Caco-2 (cell line): ENCODE results near the gene GPSM3. TPM values are rescaled to one million over a fixed set of nuclear protein-coding genes. Genes with fewer than 3 reads are reported as not detected.

Experiments used
- BruUV-seq: library from RNA; stranded (reverse); fragments of 400-500 nt; replicated peaks from 2 replicates; lab custom pipeline; 2021; lab: Mats Ljungman, UMichigan
- CTCF ChIA-PET: fragments of 300-600 bp; sonication (Branson Sonifier 250); formaldehyde crosslinking; loops from one replicate; lab custom pipeline; 2022; ENCODE audit warnings: antibody characterized with exemption; lab: Charles Lee
- POLR2A ChIA-PET: fragments of 300-600 bp; sonication (Branson Sonifier 250); formaldehyde crosslinking; loops from one replicate; lab custom pipeline; 2022; ENCODE audit warnings: antibody characterized with exemption; lab: Charles Lee
- DNase-seq, 2 experiments: peaks; one replicate each; pipeline versions ENCODE4 v3.0.0 to v3.0.0-alpha.2; 2020 to 2022
- H3K27me3 ChIP-seq: replicated peaks from 2 replicates; pipeline ENCODE4 v1.6.0; 2011; ENCODE audit warnings: low read length; ENCODE audit not compliant: control insufficient read depth, insufficient read depth
- H3K36me3 ChIP-seq: 2 replicates; pipeline ENCODE4 v1.5.1; 2011; ENCODE audit warnings: low read length; ENCODE audit not compliant: control insufficient read depth, insufficient read depth
- H3K4me1 ChIP-seq: fragments of 250-450 bp; sonication (Bioruptor Pico); 2 replicates; pipeline ENCODE4 v1.5.1; 2020; ENCODE audit warnings: mild to moderate bottlenecking
- H3K4me3 ChIP-seq: 2 replicates; pipeline ENCODE4 v1.5.1; 2011; ENCODE audit warnings: low read depth, mild to moderate bottlenecking, control low read depth, low read length
- H3K9me3 ChIP-seq: fragments of 250-450 bp; sonication (Bioruptor Pico); 2 replicates; pipeline ENCODE4 v1.5.1; 2020; ENCODE audit warnings: mild to moderate bottlenecking, moderate library complexity
- H3K27ac Mint-ChIP-seq: one replicate; pipeline ENCODE4 v1.8.0; 2022; ENCODE audit warnings: mixed read lengths; ENCODE audit not compliant: unreplicated experiment
- H3K27me3 Mint-ChIP-seq: one replicate; pipeline ENCODE4 v1.8.0; 2022; ENCODE audit warnings: mixed read lengths; ENCODE audit not compliant: insufficient read depth, unreplicated experiment
- H3K36me3 Mint-ChIP-seq: one replicate; pipeline ENCODE4 v1.8.0; 2022; ENCODE audit warnings: mild to moderate bottlenecking, mixed read lengths; ENCODE audit not compliant: insufficient read depth, unreplicated experiment
- H3K4me1 Mint-ChIP-seq: one replicate; pipeline ENCODE4 v1.8.0; 2022; ENCODE audit warnings: low read depth, mixed read lengths; ENCODE audit not compliant: unreplicated experiment
- H3K4me3 Mint-ChIP-seq: one replicate; pipeline ENCODE4 v1.8.0; 2022; ENCODE audit warnings: mild to moderate bottlenecking, moderate library complexity, mixed read lengths; ENCODE audit not compliant: unreplicated experiment
- H3K9me3 Mint-ChIP-seq: one replicate; pipeline ENCODE4 v1.8.0; 2022; ENCODE audit warnings: mixed read lengths; ENCODE audit not compliant: unreplicated experiment
- intact Hi-C: fragments of 100-400 bp; cut with micrococcal nuclease; formaldehyde crosslinking; loops from one replicate; pipeline ENCODE4 v1.10.0; 2022; ENCODE audit not compliant: unreplicated experiment
- total RNA-seq: library from RNA; stranded (reverse); gene quantifications from 2 replicates; pipeline ENCODE4 v1.2.3, GENCODE V29; 2022
- TF ChIP-seq, protein P1 (sequence below), 2 experiments: fragments of 200-600 bp in 1 of 2; IDR thresholded peaks; 1 replicate in 1 of 2; 2 replicates in 1 of 2; pipeline versions ENCODE4 v1.5.1 to v1.8.0; 2011 to 2022; ENCODE audit warnings: antibody characterized with exemption in 1 of 2, control low read depth in 1 of 2, inconsistent platforms in 1 of 2, low read depth in 1 of 2, low read length in 1 of 2, mild to moderate bottlenecking in 1 of 2, moderate library complexity in 1 of 2; ENCODE audit not compliant: insufficient read depth in 1 of 2, severe bottlenecking in 1 of 2, unreplicated experiment in 1 of 2

Gene GPSM3
- total RNA-seq, 1 experiment from 2014 or later, result 0.41 TPM

DNA sequence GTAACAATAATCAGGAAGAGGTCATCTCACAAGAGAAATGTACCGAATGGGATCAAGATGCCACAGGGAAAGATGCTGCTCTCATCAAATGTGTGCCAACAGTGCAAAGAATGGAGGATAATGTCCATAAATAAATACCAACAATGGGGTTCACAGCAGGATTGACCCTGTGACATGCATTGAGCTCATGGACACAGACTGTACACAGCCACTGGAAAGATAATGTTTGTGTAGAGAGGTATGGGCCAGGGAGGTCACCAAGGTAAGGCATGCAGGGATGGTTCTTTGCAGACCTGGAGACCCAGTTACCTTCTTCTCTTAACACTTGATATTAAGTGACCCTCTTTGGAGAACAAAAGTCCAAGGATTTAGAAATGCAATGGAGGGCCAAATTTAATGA is 18.0 kb downstream of the GPSM3 start:
- ChIA-PET POLR2A (no interaction called here), CTCF (no interaction called here)
- H3K4me1 Mint-ChIP-seq, result peaks cover 44% of the 10 kb centered on the region
- H3K4me1 ChIP-seq, result peaks cover 24% of the 10 kb centered on the region
- peak overlapping the region; percentile 43 for H3K4me3 Mint-ChIP-seq
- no peaks in the 10 kb centered on the region for H3K27me3 Mint-ChIP-seq
- no peaks in the 10 kb centered on the region for H3K9me3 Mint-ChIP-seq
- peaks cover 52% of the 10 kb centered on the region for H3K36me3 Mint-ChIP-seq
- H3K27ac Mint-ChIP-seq, result no peak overlapping the region
- TF ChIP-seq, protein P1, sequence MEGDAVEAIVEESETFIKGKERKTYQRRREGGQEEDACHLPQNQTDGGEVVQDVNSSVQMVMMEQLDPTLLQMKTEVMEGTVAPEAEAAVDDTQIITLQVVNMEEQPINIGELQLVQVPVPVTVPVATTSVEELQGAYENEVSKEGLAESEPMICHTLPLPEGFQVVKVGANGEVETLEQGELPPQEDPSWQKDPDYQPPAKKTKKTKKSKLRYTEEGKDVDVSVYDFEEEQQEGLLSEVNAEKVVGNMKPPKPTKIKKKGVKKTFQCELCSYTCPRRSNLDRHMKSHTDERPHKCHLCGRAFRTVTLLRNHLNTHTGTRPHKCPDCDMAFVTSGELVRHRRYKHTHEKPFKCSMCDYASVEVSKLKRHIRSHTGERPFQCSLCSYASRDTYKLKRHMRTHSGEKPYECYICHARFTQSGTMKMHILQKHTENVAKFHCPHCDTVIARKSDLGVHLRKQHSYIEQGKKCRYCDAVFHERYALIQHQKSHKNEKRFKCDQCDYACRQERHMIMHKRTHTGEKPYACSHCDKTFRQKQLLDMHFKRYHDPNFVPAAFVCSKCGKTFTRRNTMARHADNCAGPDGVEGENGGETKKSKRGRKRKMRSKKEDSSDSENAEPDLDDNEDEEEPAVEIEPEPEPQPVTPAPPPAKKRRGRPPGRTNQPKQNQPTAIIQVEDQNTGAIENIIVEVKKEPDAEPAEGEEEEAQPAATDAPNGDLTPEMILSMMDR (IDR thresholded peaks at IDR 0.05; ENCODE audit: insufficient read depth in 1 of 2, low read depth in 1 of 2, low read length in 1 of 2, severe bottlenecking in 1 of 2, unreplicated experiment in 1 of 2), result no peak
- no TSS peak for BruUV-seq
- H3K4me3 ChIP-seq, result no peak overlapping the region
- no peaks in the 10 kb centered on the region for H3K9me3 ChIP-seq
- H3K27me3 ChIP-seq, result no peaks in the 10 kb centered on the region
- intact Hi-C loops, result no loop called here
- DNase-seq, result no peak
- no peaks in the 10 kb centered on the region for H3K36me3 ChIP-seq

DNA sequence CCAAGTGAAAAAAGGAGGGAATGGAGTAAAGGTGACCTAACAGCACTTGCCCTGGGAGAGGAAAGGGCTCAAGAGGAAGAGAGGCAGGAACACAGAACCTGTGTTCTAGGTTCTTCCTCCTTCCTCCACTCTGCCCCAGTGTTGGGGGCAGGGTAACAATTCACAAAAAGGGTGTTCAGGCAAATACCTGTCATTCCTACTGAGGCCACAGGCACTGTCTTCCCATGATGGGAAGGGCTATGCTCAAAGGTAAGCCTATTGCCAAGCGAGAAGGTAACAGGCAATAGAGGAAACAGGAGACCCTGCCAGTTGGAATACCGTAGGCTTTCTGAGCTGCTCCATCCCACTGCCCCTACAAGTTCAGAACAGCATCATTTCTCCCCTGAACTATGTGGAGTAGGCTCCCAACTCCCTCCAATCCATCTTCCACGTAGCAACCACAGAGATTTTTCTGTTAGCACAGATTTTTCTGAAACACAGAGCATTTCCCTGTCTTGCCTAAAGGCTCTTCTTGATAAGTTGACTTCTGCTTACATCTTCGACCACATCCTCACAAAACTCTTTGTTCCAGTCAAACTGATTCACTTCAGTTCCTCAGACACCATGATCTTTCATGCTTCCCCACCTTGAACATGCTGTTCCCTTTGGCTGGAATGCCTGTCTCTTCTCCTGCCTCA is 19.3 kb downstream of the GPSM3 start:
- CTCF ChIA-PET, result no interaction called here

DNA sequence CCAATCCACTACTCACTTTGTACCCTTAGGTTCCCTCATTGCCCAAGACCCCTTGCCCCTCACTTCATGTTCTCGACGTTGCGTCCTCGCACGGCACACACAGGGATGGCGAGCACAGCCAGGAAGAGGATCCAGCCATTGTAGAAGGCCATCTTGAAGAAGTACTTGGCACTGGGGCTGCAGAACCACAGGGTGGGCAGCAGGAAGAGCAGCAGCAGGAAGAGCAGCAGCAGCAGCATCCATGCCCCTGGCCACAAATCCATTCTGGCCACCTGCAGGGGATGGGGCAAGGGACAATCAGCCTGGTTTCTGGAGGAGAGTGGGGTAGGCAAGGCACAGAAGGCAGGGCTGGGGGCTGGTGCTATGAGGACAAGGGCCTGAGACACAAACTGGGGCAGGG is 21.2 kb downstream of the GPSM3 start:
- no TSS peak for BruUV-seq
- Histone ChIP-seq H3K9me3 (no peaks in the 10 kb centered on the region), H3K4me3 (no peak overlapping the region), H3K4me1 (peaks cover 40% of the 10 kb centered on the region), H3K36me3 (no peaks in the 10 kb centered on the region), H3K27me3 (no peaks in the 10 kb centered on the region)
- intact Hi-C loops, result no loop called here
- peaks cover 60% of the 10 kb centered on the region for H3K36me3 Mint-ChIP-seq
- TF ChIP-seq, protein P1 (IDR thresholded peaks at IDR 0.05; ENCODE audit: insufficient read depth in 1 of 2, low read depth in 1 of 2, low read length in 1 of 2, severe bottlenecking in 1 of 2, unreplicated experiment in 1 of 2), result no peak
- no peak overlapping the region for H3K4me3 Mint-ChIP-seq
- peaks cover 32% of the 10 kb centered on the region for H3K4me1 Mint-ChIP-seq
- no peaks in the 10 kb centered on the region for H3K27me3 Mint-ChIP-seq
- CTCF ChIA-PET, result no interaction called here
- no peaks in the 10 kb centered on the region for H3K9me3 Mint-ChIP-seq
- peak overlapping the region; percentile 14 for H3K27ac Mint-ChIP-seq
- POLR2A ChIA-PET, result no interaction called here
- no peak for DNase-seq

More for the DNA sequence above, 19.3 kb downstream of the GPSM3 start:
- Mint-ChIP-seq H3K4me1 (peaks cover 35% of the 10 kb centered on the region), H3K27ac (peak overlapping the region; percentile 31), H3K9me3 (no peaks in the 10 kb centered on the region), H3K27me3 (no peaks in the 10 kb centered on the region), H3K36me3 (peaks cover 52% of the 10 kb centered on the region), H3K4me3 (peak overlapping the region; percentile 43)
- intact Hi-C loops, result no loop called here
- Histone ChIP-seq H3K36me3 (no peaks in the 10 kb centered on the region), H3K4me3 (no peak overlapping the region), H3K4me1 (peaks cover 35% of the 10 kb centered on the region), H3K27me3 (no peaks in the 10 kb centered on the region), H3K9me3 (no peaks in the 10 kb centered on the region)
- DNase-seq, result peak; percentile 42 to 59
- POLR2A ChIA-PET, result no interaction called here
- BruUV-seq, result no TSS peak
- TF ChIP-seq, protein P1 (IDR thresholded peaks at IDR 0.05; ENCODE audit: insufficient read depth in 1 of 2, low read depth in 1 of 2, low read length in 1 of 2, severe bottlenecking in 1 of 2, unreplicated experiment in 1 of 2), result no peak
